Erythroblast (primary cell): ENCODE results near the gene ANKFY1.
"Not testable (repeated sequence)": the region's sequence is repeated elsewhere in the genome, so short reads cannot be mapped to it uniquely, and the experiment has no call there.

Source experiments
- DNase-seq, 2 experiments: peaks; one replicate each; lab custom pipeline; 2025; lab: John Stamatoyannopoulos, UW
- GATA1 ChIP-seq: IDR thresholded peaks from 2 replicates; pipeline ENCODE4 v1.6.1; 2011; ENCODE audit warnings: low read depth, mild to moderate bottlenecking, control low read depth, low read length, moderate library complexity
- POLR2A ChIP-seq: IDR thresholded peaks from 2 replicates; pipeline ENCODE4 v1.6.1; 2011; ENCODE audit warnings: mild to moderate bottlenecking, low read length

ANKFY1 gene

GRCh38 chr17:4155980-4156620 is 107.7 kb downstream of the ANKFY1 start:
- no peak for DNase-seq
- TF ChIP-seq GATA1 (no peak), POLR2A (no peak)

- TF ChIP-seq GATA1 (no peak), POLR2A (no peak)
- no peak for DNase-seq
These were observed 109.6 kb downstream of the ANKFY1 start for GRCh38 chr17:4154201-4154600.

- no peak for TF ChIP-seq POLR2A
- TF ChIP-seq GATA1: no peak
- no peak for DNase-seq
These were observed 111.3 kb downstream of the ANKFY1 start for GRCh38 chr17:4152471-4152870.

- TF ChIP-seq GATA1 (no peak), POLR2A (no peak)
These were observed 113.7 kb downstream of the ANKFY1 start for GRCh38 chr17:4150096-4150495.

GRCh38 chr17:4148611-4149308 is 115.0 kb downstream of the ANKFY1 start:
- TF ChIP-seq POLR2A (no peak), GATA1 (no peak)
- DNase-seq: no peak

More at GRCh38 chr17:4150096-4150495, 113.7 kb downstream of the ANKFY1 start:
- no peak for DNase-seq

- TF ChIP-seq GATA1 (no peak), POLR2A (no peak)
- no peak for DNase-seq
These were observed 115.9 kb downstream of the ANKFY1 start for GRCh38 chr17:4147751-4148310.

- TF ChIP-seq GATA1 (no peak), POLR2A (no peak)
- no peak for DNase-seq
These were observed 117.1 kb downstream of the ANKFY1 start for GRCh38 chr17:4146641-4147040.

GRCh38 chr17:4144422-4144747 is 119.4 kb downstream of the ANKFY1 start:
- DNase-seq: no peak

GRCh38 chr17:4143563-4144421 is 120.0 kb downstream of the ANKFY1 start:
- DNase-seq: peak; percentile 97
- TF ChIP-seq POLR2A (peak; percentile 93), GATA1 (no peak)

More at GRCh38 chr17:4144422-4144747, 119.4 kb downstream of the ANKFY1 start:
- no peak for TF ChIP-seq POLR2A
- TF ChIP-seq GATA1: no peak

GRCh38 chr17:4142107-4142900 is 121.5 kb downstream of the ANKFY1 start:
- no peak for TF ChIP-seq GATA1
- TF ChIP-seq POLR2A: no peak
- peak; percentile 78 to 79 for DNase-seq

GRCh38 chr17:4140125-4140524 is 123.7 kb downstream of the ANKFY1 start:
- no peak for TF ChIP-seq GATA1
- TF ChIP-seq POLR2A: no peak
- no peak for DNase-seq

GRCh38 chr17:4138906-4139526 is 124.8 kb downstream of the ANKFY1 start:
- DNase-seq: not testable (repeated sequence)

- DNase-seq: no peak
- TF ChIP-seq POLR2A (no peak), GATA1 (no peak)
These were observed 127.4 kb downstream of the ANKFY1 start for GRCh38 chr17:4136373-4136772.
